ENCODE results near the gene PANK4. TPM values are rescaled to one million over a fixed set of nuclear protein-coding genes. Genes with fewer than 3 reads are reported as not detected.
A peak's percentile ranks its signal among the peaks of the same experiment; 100 is the strongest.

Gene PANK4
- total RNA-seq, 6 donors from 2014 or later: 20.7 to 123 (median 36.9) TPM

DNA sequence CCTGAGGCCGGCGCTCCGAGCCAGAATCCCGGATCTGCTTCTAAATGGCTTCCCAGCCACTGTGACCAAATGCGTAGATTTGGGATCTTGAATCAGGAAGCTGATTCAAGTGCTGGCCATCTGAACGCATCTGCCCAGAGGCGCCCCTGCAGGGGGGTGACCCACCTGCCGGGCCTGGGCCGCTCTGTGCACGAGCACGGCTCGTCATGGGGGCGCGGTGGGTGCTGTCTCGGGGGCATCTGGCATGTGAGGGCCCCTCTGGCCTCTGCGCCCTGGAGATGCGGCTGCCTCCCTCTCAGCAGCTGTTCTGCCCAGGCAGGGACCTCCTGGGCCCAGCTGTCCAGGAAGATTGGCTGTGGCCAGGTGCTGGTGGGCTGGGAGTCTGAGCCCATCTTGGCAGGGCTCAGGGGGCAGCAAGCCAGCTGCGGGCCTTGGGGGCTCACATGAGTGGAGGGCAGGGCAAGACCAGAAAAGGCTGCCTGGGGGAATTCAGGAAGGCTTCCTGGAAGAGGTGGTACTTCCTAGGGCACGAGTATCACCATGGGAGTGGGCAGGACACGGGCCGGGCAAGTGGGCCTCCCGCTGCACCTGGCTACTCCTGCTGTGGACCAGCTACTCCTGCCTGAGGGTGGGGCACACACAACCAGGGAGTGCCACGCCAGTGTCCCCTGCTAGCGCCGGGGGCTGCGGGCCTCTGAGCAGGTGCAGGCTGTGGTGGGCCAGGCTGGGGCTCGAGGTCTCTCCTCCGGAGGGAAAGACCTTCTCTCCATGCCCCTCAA, 25.2 kb downstream of the PANK4 start:
- H3K36me3 ChIP-seq: no peaks in the 10 kb centered on the region
- DNase-seq: peak in 1 of 2 donors; percentile 79
- 72 to 75% methylated on average over 9 to 12 of the region's 28 CpGs for WGBS, 2 donors
- H3K27me3 ChIP-seq: peaks cover 0 to 7% (median 0%) of the 10 kb centered on the region in 4 donors
- ATAC-seq (ENCODE audit: low FRiP score in 2 of 2): no peak
- TF ChIP-seq EP300 (IDR thresholded peaks at IDR 0.05) (no peak), CTCF (IDR thresholded peaks at IDR 0.05) (no peak), POLR2AphosphoS5 (IDR thresholded peaks at IDR 0.05) (no peak), POLR2A (IDR thresholded peaks at IDR 0.05) (no peak)
- no peak overlapping the region for H3K4me3 ChIP-seq
- H3K4me1 ChIP-seq: peaks cover 3 to 23% (median 7%) of the 10 kb centered on the region in 4 donors
- no peaks in the 10 kb centered on the region for H3K9me3 ChIP-seq
- H3K27ac ChIP-seq: no peak overlapping the region

DNA sequence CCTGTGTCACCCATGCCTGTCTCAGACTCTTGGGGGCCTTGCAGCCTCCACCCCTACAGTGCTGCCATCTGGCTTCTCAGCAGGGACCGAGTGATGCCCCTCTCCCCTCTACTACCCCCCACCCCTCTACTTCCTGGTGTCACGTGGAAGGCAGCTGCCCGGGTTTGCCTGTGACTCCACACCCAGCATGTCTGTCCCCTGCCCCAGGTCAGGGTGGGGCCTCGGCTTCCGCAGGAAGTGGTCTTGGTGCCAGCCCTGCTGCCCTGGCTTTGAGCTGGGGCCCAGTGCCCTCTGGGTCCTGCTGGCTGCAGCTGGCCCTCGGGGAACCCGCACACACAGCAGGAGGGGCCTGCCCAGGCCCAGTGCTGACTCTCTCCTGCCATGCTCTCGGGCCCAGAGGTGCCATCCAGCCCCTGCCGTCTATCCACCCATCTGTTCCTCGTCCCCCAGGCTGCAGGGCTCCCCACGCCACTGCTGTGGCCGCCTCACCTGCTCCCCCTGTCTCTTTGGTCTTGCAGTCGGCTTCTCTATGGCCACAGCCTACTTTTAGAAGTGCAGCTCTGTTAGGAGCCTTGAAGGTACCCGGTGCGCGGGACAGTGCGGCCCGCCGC, 26.3 kb downstream of the PANK4 start:
- DNase-seq: peak in 1 of 2 donors; percentile 79
- Histone ChIP-seq H3K27ac (no peak overlapping the region), H3K4me3 (no peak overlapping the region), H3K4me1 (peaks cover 3 to 18% (median 7%) of the 10 kb centered on the region in 4 donors), H3K9me3 (no peaks in the 10 kb centered on the region), H3K27me3 (peaks cover 0 to 7% (median 0%) of the 10 kb centered on the region in 4 donors), H3K36me3 (no peaks in the 10 kb centered on the region)
- TF ChIP-seq POLR2AphosphoS5 (IDR thresholded peaks at IDR 0.05) (no peak), POLR2A (IDR thresholded peaks at IDR 0.05) (no peak), EP300 (IDR thresholded peaks at IDR 0.05) (no peak), CTCF (IDR thresholded peaks at IDR 0.05) (no peak)
- ATAC-seq (ENCODE audit: low FRiP score in 2 of 2): no peak
- 55 to 85% methylated on average over 12 to 19 of the region's 19 CpGs for WGBS, 2 donors

GRCh38 chr1:2499260-2499659, 27.1 kb downstream of the PANK4 start:
- H3K4me1 ChIP-seq: peaks cover 3 to 13% (median 7%) of the 10 kb centered on the region in 4 donors
- WGBS, 2 donors: 54 to 100% methylated on average over 1 to 4 of the region's 4 CpGs
- ATAC-seq (ENCODE audit: low FRiP score in 2 of 2): no peak
- DNase-seq: no peak
- H3K4me3 ChIP-seq: no peak overlapping the region
- peaks cover 0 to 7% (median 0%) of the 10 kb centered on the region in 4 donors for H3K27me3 ChIP-seq
- no peak for TF ChIP-seq POLR2AphosphoS5 (IDR thresholded peaks at IDR 0.05)
- no peak for TF ChIP-seq EP300 (IDR thresholded peaks at IDR 0.05)
- TF ChIP-seq CTCF (IDR thresholded peaks at IDR 0.05): no peak
- no peak for TF ChIP-seq POLR2A (IDR thresholded peaks at IDR 0.05)
- H3K27ac ChIP-seq: no peak overlapping the region
- no peaks in the 10 kb centered on the region for H3K9me3 ChIP-seq
- no peaks in the 10 kb centered on the region for H3K36me3 ChIP-seq

GRCh38 chr1:2498648-2499047, 27.7 kb downstream of the PANK4 start:
- H3K4me1 ChIP-seq: peaks cover 0 to 13% (median 7%) of the 10 kb centered on the region in 4 donors
- 64 to 79% methylated on average over 6 to 19 of the region's 19 CpGs for WGBS, 2 donors
- no peak overlapping the region for H3K4me3 ChIP-seq
- ATAC-seq (ENCODE audit: low FRiP score in 2 of 2): no peak
- no peak overlapping the region for H3K27ac ChIP-seq
- TF ChIP-seq POLR2AphosphoS5 (IDR thresholded peaks at IDR 0.05) (no peak), EP300 (IDR thresholded peaks at IDR 0.05) (no peak), POLR2A (IDR thresholded peaks at IDR 0.05) (no peak), CTCF (IDR thresholded peaks at IDR 0.05) (no peak)
- no peaks in the 10 kb centered on the region for H3K36me3 ChIP-seq
- DNase-seq: no peak
- no peaks in the 10 kb centered on the region for H3K9me3 ChIP-seq
- H3K27me3 ChIP-seq: peaks cover 0 to 7% (median 0%) of the 10 kb centered on the region in 4 donors
